NCI-H2171 treated with DMSO at 0.1 percent for 48 hours (cell line): ENCODE measurements around the gene FAM171A1.
"Not testable (repeated sequence)": the region's sequence is repeated elsewhere in the genome, so short reads cannot be mapped to it uniquely, and the experiment has no call there.

Source experiments
- DNase-seq: peaks from one replicate; lab custom pipeline; 2025; lab: John Stamatoyannopoulos, UW

The FAM171A1 gene

DNA sequence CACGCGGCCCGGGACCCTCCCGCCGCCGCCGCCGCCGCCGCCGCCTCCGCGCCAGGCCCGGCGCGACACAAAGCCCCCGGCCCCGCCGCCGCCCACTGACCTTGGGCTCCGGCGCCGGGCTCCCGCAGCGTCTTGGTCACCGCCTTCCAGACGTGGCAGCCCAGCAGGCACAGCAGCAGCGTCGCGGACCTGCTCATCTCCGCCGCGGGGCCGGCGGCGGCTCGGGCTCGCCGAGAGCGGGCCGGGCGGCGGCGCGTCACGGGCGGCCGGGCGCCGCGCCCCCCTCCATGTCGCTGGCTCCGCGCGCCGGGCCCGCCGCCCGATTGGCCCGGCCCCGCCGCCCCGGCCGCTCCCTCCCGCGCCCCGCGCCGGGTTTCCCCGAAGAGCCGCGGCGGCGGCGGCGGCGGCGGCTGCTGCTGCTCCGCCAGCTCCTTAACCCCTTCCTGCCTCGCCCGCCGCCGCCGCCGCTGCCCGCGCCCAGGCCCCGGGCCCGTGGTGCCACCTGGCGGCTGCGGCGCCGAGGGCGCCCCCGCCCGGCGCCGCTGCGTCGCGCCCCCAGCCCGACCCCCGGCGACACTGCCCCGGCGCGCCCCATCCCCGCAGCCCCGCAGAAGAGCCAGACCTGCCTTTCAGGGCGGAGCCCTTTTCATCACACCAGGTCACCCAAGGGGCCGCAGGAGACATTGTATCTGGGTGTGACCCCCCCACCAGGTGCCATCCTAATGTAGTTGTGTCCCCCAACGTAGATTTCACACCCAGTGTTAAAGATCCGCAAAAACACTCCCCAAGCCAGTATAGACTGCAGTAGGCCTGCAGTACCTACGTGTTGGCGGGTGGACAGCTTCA, at the start of gene FAM171A1:
Gene FAM171A1 (minus strand): TSS at position 434 of the 846 bp plus-strand sequence. CDS start 237 bp downstream, at position 197.
- peak; percentile 34 for DNase-seq

DNA sequence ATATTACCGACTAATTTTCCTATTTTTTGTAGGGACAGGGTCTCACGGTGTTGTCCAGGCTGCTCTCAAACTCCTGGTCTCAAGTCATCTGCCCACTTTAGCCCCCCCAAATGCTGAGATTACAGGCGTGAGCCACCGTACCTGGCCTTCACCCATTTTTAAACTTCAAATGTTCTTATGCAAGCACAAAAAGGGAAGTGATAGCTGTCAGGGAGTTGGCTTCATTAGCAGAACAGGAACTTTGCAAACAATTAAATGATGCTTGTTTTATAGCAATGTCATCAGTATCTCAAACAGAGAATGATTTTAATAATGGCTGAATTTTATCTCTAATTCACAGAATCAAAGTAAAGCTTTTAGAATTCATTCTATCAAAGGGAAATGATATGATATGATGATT, 49.8 kb upstream of the FAM171A1 start:
- DNase-seq, result no peak

GRCh38 chr10:15419279-15419874, 48.3 kb upstream of the FAM171A1 start:
- peak; percentile 33 for DNase-seq

DNA sequence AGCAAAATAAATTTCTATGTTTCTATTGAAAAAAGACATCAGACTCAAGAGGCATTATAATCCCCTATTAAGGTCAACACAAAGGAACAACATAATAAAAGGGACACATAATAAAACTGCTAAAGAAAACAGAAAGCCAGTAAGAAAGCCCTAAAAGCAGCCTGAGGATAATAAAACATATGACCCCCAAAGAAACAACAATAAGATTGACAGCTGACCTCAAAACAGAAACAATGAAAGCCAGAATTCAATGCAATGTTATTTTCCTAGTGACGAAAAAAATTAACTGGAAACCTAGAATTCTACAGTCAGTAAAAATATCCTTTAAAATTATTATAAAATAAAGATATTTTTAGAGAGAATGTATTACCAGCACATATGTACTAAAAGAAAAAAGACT, 44.9 kb upstream of the FAM171A1 start:
- no peak for DNase-seq

DNA sequence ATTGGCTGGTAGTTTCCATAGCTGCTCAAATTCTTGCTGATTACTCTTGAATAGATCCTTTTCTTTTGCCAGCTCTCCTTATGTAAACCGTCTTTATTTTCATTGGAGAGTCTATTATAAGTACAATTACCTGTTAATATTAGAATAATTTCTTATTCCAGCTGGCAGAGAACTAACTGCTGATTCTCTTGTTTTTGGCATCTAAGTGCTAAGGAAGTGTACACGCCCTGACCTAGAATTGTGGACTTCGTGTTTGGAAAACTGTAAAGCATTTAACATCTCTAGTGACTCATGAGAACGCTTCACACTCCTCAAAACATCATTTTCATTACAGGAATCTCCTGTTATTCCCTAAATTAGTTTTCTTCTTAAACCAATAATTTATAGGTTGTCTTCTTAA, 39.9 kb upstream of the FAM171A1 start:
- DNase-seq, result no peak

- not testable (repeated sequence) for DNase-seq
Observed at GRCh38 chr10:15409350-15409749, 38.3 kb upstream of the FAM171A1 start.

DNA sequence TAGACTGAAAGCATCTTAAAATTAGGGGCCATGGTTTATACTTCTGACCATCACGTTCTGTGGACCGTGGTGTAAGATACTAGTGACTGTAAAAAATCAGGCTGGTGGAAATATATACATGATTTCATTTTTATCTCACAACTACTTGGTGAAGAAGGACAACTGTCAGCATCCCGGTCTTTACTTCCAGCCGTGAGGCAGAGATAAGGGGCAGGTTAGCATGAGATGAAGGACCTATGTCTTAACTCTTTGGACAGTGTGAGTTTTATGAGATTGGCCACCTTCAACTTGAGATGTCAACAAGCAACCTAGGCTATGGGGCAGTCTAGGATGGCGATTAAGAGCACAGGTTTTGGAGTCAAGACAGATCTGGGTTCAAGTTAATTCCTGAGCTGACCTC, 37.5 kb upstream of the FAM171A1 start:
- no peak for DNase-seq

DNA sequence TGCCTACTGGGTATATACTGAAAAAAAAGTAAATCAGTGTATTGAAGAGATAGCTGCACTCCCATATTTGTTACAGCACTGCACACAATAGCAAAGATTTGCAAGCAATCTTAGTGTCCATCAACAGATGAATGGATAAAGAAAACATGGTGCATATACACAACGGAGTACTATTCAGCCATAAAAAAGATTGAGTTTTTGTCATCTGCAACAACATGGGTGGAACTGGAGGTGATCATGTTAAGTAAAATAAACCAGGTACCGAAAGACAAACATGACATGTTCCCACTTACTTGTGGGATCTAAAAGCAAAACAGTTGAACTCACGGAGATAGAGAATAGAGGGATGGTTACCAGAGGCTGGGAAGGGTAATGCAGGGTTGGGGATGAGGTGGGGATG, 34.2 kb upstream of the FAM171A1 start:
- DNase-seq, result no peak

- no peak for DNase-seq
Observed at GRCh38 chr10:15401382-15401781, 30.3 kb upstream of the FAM171A1 start.

DNA sequence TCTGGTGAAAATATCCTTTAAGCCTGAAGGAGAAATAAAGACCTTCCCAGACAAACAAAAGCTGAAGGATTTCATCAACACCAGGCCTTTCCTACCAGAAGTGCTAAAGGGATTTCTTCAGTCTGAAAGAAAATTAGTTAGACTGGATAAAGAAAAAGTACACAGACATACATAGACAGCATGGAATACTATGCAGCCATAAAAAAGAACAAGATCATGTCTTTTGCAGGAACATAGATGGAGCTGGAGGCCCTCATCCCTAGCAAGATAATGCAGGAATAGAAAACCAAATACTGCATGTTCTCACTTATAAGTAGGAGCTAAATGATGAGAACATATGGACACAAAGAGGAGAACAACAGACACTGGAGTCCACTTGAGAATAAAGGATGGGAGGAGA, 29.4 kb upstream of the FAM171A1 start:
- DNase-seq, result not testable (repeated sequence)

DNA sequence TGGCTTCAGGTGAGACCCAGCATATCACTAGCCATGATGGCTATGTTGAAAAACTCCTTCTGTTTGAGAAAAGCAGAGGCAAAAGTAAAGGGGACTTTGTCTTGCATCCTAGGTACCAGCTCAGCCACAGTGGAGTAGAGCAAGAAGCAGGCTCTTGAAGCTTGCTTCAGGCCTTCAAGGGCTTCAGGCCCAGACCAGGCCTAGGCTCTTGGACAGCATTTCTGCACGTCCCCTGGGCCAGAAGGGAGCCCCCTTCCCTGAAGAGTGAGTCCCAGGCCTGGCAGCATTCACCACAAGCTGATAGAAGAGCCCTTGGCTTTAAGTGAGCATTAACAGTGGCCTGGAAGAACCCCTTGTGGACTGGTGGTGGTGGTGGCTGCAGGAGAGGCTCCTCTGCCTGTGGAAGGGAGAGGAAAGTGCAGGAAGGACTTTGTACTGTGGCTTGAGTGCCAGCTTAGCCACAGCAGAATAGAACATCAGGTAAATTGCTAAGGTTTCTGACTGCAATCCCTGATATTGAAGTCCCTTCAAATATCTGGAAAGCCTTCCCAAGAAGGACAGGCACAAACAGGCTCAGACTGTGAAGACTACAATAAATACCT, 28.1 kb upstream of the FAM171A1 start:
- DNase-seq, result no peak

DNA sequence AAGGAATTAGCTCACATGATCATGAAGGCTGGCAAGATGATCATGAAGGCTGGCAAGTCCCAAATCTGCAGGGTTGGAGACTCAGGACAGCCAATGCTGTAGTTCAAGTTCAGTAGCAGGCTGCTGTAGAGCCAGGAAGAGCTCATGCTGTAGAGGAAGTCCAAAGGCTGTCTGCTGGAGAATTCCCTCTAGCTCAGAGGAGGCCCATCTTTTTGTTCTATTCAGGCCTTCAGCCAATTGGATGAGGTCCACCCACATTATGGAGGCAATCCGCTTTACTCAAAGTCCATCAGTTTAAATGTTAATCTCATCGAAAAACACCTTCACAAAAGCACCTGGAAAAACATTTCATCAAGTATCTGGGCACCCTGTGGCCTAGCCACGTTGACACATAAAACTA, 24.8 kb upstream of the FAM171A1 start:
- no peak for DNase-seq

GRCh38 chr10:15393139-15393825, 22.2 kb upstream of the FAM171A1 start:
- DNase-seq, result no peak

GRCh38 chr10:15391491-15391890, 20.4 kb upstream of the FAM171A1 start:
- DNase-seq, result no peak

DNA sequence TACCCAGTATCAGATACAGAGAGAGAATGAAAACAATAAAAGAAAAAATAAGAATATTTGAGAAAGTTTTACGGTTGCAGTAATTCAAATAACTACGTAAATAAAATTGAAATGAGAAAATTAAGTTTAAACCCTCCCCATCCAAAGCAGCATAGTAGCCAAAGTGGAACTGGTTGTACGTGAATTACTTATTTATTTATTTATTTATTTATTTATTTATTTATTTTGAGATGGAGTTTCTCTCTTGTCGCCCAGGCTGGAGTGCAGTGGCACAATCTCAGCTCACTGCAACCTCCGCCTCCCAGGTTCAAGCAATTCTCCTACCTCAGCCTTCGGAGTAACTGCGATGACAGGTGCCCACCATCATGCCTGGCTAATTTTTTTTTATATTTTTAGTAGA, 17.1 kb upstream of the FAM171A1 start:
- DNase-seq, result not testable (repeated sequence)

DNA sequence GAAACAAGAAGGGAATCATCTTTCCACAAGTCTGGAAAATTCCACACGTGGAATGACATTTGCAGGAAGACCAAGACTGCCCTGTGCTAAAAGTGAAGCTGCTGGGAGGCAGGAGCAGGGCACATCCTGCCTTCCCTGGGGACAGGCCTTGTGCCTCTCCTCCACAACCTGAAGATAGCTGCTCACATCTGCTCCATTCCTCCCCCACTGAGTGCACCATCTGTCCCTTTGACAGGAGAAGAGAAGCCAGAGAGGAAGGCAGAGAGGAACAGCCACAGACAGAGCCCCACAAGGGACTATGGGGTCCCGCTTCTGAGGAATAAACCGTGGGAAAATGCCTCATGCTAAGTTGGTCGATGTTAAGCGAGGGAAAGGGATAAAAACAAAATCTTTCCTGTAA, 15.9 kb upstream of the FAM171A1 start:
- DNase-seq, result peak; percentile 95

- peak; percentile 48 for DNase-seq
Observed at GRCh38 chr10:15385552-15386455, 14.7 kb upstream of the FAM171A1 start.

DNA sequence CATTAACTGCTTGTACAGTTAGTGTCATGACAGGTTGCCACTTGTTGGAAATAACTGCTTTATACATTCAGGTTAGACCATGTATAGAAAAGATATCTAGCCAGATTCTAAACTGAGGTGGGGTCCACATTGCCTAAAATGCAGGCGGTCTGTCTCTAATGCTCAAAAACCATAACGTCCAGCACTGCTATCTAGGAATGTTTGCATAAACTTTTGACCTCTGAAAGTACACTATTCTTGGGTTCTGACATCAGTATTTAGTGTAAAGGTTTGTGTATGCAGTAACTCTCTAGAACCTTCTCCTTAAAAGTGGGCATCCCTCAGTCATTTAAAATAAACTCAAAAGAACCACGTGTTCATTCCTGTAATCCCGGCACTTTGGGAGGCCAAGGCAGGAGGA, 10.3 kb upstream of the FAM171A1 start:
- no peak for DNase-seq

- DNase-seq, result peak; percentile 2
Observed at GRCh38 chr10:15379078-15379477, 8.0 kb upstream of the FAM171A1 start.

- no peak for DNase-seq
Observed at GRCh38 chr10:15378569-15378968, 7.5 kb upstream of the FAM171A1 start.

DNA sequence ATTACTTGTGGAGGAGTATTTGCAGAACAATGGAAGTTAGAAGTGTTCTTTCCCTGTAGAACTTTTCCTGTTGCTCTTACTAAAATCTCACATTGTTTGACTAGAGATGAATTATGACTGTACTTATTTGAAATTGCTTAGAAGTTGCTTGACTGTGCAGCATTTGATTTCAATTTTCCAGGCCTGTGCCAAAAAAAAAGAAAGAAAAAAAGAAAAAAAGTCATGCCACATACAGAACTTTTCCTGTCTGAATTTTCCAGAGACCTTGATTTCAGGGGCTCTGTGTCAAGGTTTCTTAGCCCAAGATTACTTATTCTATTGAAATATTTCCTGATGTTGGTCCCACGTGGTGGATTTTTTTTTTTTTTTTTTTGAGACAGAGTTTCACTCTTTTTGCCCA, 3.5 kb upstream of the FAM171A1 start:
- DNase-seq, result no peak

DNA sequence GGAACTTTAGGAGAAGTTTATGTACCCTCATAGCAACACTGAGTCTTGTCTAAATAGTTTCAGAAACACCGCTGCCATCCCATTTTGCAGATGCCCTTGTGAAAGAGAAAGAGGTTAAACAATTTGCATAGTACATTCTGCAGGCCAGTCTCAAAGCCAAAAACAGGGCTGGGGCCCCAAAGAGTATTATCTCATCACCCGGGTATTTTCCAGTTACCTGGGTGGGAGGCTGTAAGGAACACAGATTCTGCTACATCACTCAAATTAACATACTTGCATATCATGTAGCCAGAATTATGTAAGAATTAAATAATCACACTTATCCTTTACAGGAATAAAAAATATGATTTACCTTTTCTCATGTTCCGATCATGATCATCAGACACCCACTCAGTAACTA, 3.1 kb upstream of the FAM171A1 start:
- DNase-seq, result no peak
